ENCODE measurements around the gene ATP2C2. TPM values are rescaled to one million over a fixed set of nuclear protein-coding genes. Genes with fewer than 3 reads are reported as not detected.
"Not testable (repeated sequence)": the region's sequence is repeated elsewhere in the genome, so short reads cannot be mapped to it uniquely, and the experiment has no call there.

The ATP2C2 gene
- total RNA-seq, 1 experiment from 2014 or later = 20.3 TPM

DNA sequence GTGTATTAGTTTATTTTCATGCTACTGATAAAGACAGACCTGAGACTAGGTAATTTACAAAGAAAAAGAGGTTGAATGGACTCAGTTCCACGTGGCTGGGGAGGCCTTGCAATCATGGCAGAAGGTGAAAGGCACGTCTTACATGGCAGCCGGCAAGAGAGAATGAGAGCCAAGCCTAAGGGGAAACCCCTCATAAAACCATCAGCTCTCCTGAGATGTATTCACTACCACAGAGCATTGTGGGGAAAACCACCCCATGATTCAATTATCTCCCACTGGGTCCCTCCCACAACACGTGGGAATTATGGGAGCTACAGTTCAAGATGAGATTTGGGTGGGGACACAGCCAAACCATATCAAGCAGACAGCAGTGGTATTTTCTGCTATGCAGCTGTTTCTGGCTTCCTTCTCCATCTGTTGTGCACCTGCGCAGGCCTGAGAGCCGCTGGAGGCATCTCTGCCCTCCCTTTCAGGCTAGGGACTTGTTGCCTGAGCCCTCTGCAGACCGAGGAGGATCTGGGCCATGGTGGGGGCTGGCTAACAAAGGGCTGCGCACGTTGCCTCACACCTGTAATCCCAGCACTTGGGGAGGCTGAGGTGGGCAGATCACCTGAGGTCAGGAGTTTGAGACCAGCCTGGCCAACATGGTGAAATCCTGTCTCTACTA lies 82.8 kb downstream of the ATP2C2 start:
- POLR2A ChIA-PET = not testable (repeated sequence)

DNA sequence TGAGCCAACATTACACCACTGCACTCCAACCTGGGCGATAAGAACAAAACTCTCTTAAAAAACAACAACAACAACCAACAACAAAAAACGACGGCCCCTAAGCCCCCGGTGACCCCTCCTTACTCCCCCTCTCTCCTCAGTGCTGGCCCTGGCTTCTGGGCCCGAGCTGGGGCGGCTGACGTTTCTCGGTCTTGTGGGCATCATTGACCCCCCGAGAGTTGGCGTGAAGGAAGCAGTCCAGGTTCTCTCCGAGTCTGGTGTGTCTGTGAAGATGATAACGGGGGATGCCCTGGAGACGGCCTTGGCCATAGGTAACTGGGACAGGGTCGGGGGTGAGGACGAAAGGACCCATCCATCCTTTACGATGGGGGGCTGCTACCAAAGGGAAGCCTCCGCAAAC lies 83.4 kb downstream of the ATP2C2 start:
- BruUV-seq (replicated peaks) = no TSS peak
- H3K36me3 ChIP-seq (ENCODE audit: control insufficient read depth in 1 of 2, insufficient read depth in 2 of 2, low read length in 2 of 2) = no peaks in the 10 kb centered on the region; a peak in 1 of 4 replicates
- no peak overlapping the region for H3K4me2 ChIP-seq (ENCODE audit: low read length)
- ChIA-PET CTCF (no interaction called here), RAD21 (ENCODE audit: low non-redundant PET in 1 of 2, low total read pairs in 2 of 2, uncharacterized antibody in 2 of 2, unreplicated experiment in 2 of 2) (no interaction called here), POLR2A (no interaction called here)
- H4K20me1 ChIP-seq (ENCODE audit: insufficient read depth) = no peaks in the 10 kb centered on the region
- no peak overlapping the region for H3K27ac ChIP-seq (ENCODE audit: low read depth, low read length)
- H3K9me3 ChIP-seq (ENCODE audit: control insufficient read depth in 1 of 2, insufficient read depth in 1 of 2, low read depth in 1 of 2, low read length in 2 of 2) = no peaks in the 10 kb centered on the region
- H3K9ac ChIP-seq (ENCODE audit: low read length) = no peak overlapping the region
- intact Hi-C loops (cut with micrococcal nuclease) = no loop called here
- no peaks in the 10 kb centered on the region for H3K27me3 ChIP-seq (ENCODE audit: insufficient read depth, low read length)
- H3K9me2 ChIP-seq (ENCODE audit: insufficient read depth) = no peaks in the 10 kb centered on the region
- H3K79me2 ChIP-seq (ENCODE audit: insufficient read depth, low read length) = no peaks in the 10 kb centered on the region
- H3K4me3 ChIP-seq (replicated peaks in 1 of 2; ENCODE audit: low read depth in 1 of 2, low read length in 2 of 2) = no peak overlapping the region
- H2AFZ ChIP-seq (ENCODE audit: low read depth, low read length, poor library complexity, severe bottlenecking) = no peak overlapping the region
- no peak for DNase-seq (ENCODE audit: low read depth, low spot score)
- no peaks in the 10 kb centered on the region for H3K4me1 ChIP-seq (ENCODE audit: control insufficient read depth in 1 of 2, insufficient read depth in 2 of 2, low read length in 2 of 2)
- ATAC-seq = no peak
- TF ChIP-seq SRF (IDR thresholded peaks at IDR 0.05; ENCODE audit: low read depth) (no peak), EZH2phosphoT487 (IDR thresholded peaks at IDR 0.05; ENCODE audit: borderline replicate concordance) (no peak), CEBPB (IDR thresholded peaks at IDR 0.05; ENCODE audit: low read depth) (no peak), CBX3 (IDR thresholded peaks at IDR 0.05; ENCODE audit: low read depth) (no peak), EZH2 (IDR thresholded peaks at IDR 0.05) (no peak), TCF7L2 (IDR thresholded peaks at IDR 0.05; ENCODE audit: borderline replicate concordance, extremely low read depth, insufficient read depth, insufficient read length) (no peak), SP1 (IDR thresholded peaks at IDR 0.05; ENCODE audit: low read depth) (no peak), ELF1 (IDR thresholded peaks at IDR 0.05; ENCODE audit: borderline replicate concordance, low read depth) (no peak), CTCF (IDR thresholded peaks at IDR 0.05 in 2 of 3, conservative IDR thresholded peaks at IDR 0.05 in 1 of 3; ENCODE audit: borderline replicate concordance in 1 of 3, insufficient read depth in 1 of 3, low read depth in 2 of 3, low read length in 2 of 3) (no peak), RAD21 (IDR thresholded peaks at IDR 0.05; ENCODE audit: low read depth) (no peak), JUND (IDR thresholded peaks at IDR 0.05) (no peak), ZNF274 (IDR thresholded peaks at IDR 0.05; ENCODE audit: low read depth, low read length) (no peak), ZFX (IDR thresholded peaks at IDR 0.05) (no peak), POLR2AphosphoS5 (IDR thresholded peaks at IDR 0.05; ENCODE audit: low read depth, low read length) (no peak)
- TF ChIP-seq, protein P1, sequence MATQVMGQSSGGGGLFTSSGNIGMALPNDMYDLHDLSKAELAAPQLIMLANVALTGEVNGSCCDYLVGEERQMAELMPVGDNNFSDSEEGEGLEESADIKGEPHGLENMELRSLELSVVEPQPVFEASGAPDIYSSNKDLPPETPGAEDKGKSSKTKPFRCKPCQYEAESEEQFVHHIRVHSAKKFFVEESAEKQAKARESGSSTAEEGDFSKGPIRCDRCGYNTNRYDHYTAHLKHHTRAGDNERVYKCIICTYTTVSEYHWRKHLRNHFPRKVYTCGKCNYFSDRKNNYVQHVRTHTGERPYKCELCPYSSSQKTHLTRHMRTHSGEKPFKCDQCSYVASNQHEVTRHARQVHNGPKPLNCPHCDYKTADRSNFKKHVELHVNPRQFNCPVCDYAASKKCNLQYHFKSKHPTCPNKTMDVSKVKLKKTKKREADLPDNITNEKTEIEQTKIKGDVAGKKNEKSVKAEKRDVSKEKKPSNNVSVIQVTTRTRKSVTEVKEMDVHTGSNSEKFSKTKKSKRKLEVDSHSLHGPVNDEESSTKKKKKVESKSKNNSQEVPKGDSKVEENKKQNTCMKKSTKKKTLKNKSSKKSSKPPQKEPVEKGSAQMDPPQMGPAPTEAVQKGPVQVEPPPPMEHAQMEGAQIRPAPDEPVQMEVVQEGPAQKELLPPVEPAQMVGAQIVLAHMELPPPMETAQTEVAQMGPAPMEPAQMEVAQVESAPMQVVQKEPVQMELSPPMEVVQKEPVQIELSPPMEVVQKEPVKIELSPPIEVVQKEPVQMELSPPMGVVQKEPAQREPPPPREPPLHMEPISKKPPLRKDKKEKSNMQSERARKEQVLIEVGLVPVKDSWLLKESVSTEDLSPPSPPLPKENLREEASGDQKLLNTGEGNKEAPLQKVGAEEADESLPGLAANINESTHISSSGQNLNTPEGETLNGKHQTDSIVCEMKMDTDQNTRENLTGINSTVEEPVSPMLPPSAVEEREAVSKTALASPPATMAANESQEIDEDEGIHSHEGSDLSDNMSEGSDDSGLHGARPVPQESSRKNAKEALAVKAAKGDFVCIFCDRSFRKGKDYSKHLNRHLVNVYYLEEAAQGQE (IDR thresholded peaks at IDR 0.05; ENCODE audit: low read depth) = no peak
- TF ChIP-seq, protein P2, sequence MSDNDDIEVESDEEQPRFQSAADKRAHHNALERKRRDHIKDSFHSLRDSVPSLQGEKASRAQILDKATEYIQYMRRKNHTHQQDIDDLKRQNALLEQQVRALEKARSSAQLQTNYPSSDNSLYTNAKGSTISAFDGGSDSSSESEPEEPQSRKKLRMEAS (IDR thresholded peaks at IDR 0.05) = no peak

More for the DNA sequence above, 82.8 kb downstream of the ATP2C2 start:
- H3K4me1 ChIP-seq (ENCODE audit: control insufficient read depth in 1 of 2, insufficient read depth in 2 of 2, low read length in 2 of 2); CTCF ChIA-PET; H3K27ac ChIP-seq (ENCODE audit: low read depth, low read length); H3K27me3 ChIP-seq (ENCODE audit: insufficient read depth, low read length); H3K4me3 ChIP-seq (replicated peaks in 1 of 2; ENCODE audit: low read depth in 1 of 2, low read length in 2 of 2); H2AFZ ChIP-seq (ENCODE audit: low read depth, low read length, poor library complexity, severe bottlenecking); intact Hi-C loops (cut with micrococcal nuclease); H3K9me3 ChIP-seq (ENCODE audit: control insufficient read depth in 1 of 2, insufficient read depth in 1 of 2, low read depth in 1 of 2, low read length in 2 of 2); H3K79me2 ChIP-seq (ENCODE audit: insufficient read depth, low read length); H3K9ac ChIP-seq (ENCODE audit: low read length); H4K20me1 ChIP-seq (ENCODE audit: insufficient read depth); ATAC-seq; DNase-seq (ENCODE audit: low read depth, low spot score); H3K36me3 ChIP-seq (ENCODE audit: control insufficient read depth in 1 of 2, insufficient read depth in 2 of 2, low read length in 2 of 2); RAD21 ChIA-PET (ENCODE audit: low non-redundant PET in 1 of 2, low total read pairs in 2 of 2, uncharacterized antibody in 2 of 2, unreplicated experiment in 2 of 2); BruUV-seq (replicated peaks); H3K9me2 ChIP-seq (ENCODE audit: insufficient read depth); H3K4me2 ChIP-seq (ENCODE audit: low read length): not testable (repeated sequence)

Measured in HCT116 (cell line).